WTC11 (cell line): ENCODE measurements around the gene GRM8. TPM values are rescaled to one million over a fixed set of nuclear protein-coding genes. Genes with fewer than 3 reads are reported as not detected.

Experiments used
- ATAC-seq: fragments of 200-7000 bp; cut with Tn5 transposase; 2 replicates; pipeline ENCODE4 v1.10.0; 2021; ENCODE audit warnings: mild to moderate bottlenecking, moderate library complexity
- CTCF ChIA-PET: fragments of 300-600 bp; sonication (Branson Sonifier 250); formaldehyde crosslinking; loops from one replicate; lab custom pipeline; 2021; ENCODE audit warnings: antibody characterized with exemption; lab: Charles Lee
- POLR2A ChIA-PET: fragments of 350-600 bp; sonication (Branson Sonifier 250); formaldehyde crosslinking; loops from one replicate; lab custom pipeline; 2021; ENCODE audit warnings: antibody characterized with exemption; lab: Charles Lee
- DNase-seq: peaks from one replicate; pipeline ENCODE4 v3.0.0; 2021; ENCODE audit warnings: low spot score
- H3K27ac Mint-ChIP-seq: 2 replicates; pipeline ENCODE4 v1.8.0; 2021; ENCODE audit warnings: mixed read lengths
- H3K27me3 Mint-ChIP-seq: 2 replicates; pipeline ENCODE4 v1.8.0; 2021; ENCODE audit warnings: low read depth, mild to moderate bottlenecking, moderate library complexity, mixed read lengths
- H3K36me3 Mint-ChIP-seq: 2 replicates; pipeline ENCODE4 v1.8.0; 2021; ENCODE audit warnings: mixed read lengths
- H3K4me1 Mint-ChIP-seq: 2 replicates; pipeline ENCODE4 v1.8.0; 2022; ENCODE audit warnings: mixed read lengths
- H3K4me3 Mint-ChIP-seq: 2 replicates; pipeline ENCODE4 v1.8.0; 2021; ENCODE audit warnings: mild to moderate bottlenecking, moderate library complexity, mixed read lengths
- H3K9me3 Mint-ChIP-seq: 2 replicates; pipeline ENCODE4 v1.8.0; 2021; ENCODE audit warnings: mixed read lengths
- CREB1 ChIP-seq: sonication (generic); formaldehyde crosslinking; IDR thresholded peaks from 2 replicates; pipeline ENCODE4 v1.8.0; 2023; ENCODE audit warnings: mild to moderate bottlenecking, missing genetic modification reagents
- FOXK1 ChIP-seq: sonication (generic); formaldehyde crosslinking; IDR thresholded peaks from 2 replicates; pipeline ENCODE4 v1.8.0; 2022; ENCODE audit warnings: mild to moderate bottlenecking, moderate library complexity, missing genetic modification reagents
- FOXP1 ChIP-seq: sonication (generic); formaldehyde crosslinking; IDR thresholded peaks from 2 replicates; pipeline ENCODE4 v1.8.0; 2022; ENCODE audit warnings: missing genetic modification reagents, mild to moderate bottlenecking, moderate library complexity, borderline replicate concordance
- HMGA2 ChIP-seq: fragments of 250-450 bp; sonication (Bioruptor Pico); IDR thresholded peaks from 2 replicates; pipeline ENCODE4 v1.4.0; 2021; ENCODE audit warnings: mild to moderate bottlenecking, moderate library complexity
- NFYB ChIP-seq: sonication (generic); formaldehyde crosslinking; conservative IDR thresholded peaks from 2 replicates; pipeline ENCODE4 v1.8.0; 2022; ENCODE audit warnings: low read depth, missing genetic modification reagents
- NR2C2 ChIP-seq: sonication (generic); formaldehyde crosslinking; IDR thresholded peaks from 2 replicates; pipeline ENCODE4 v1.8.0; 2022; ENCODE audit warnings: mild to moderate bottlenecking, missing genetic modification reagents
- PRRX2 ChIP-seq: fragments of 250-450 bp; sonication (Bioruptor Pico); IDR thresholded peaks from 2 replicates; pipeline ENCODE4 v1.8.0; 2021; ENCODE audit warnings: mild to moderate bottlenecking
- ZNF138 ChIP-seq: sonication (generic); formaldehyde crosslinking; conservative IDR thresholded peaks from 2 replicates; pipeline ENCODE4 v1.8.1; 2022; ENCODE audit warnings: mild to moderate bottlenecking, moderate library complexity, missing genetic modification reagents
- ZNF263 ChIP-seq: sonication (generic); formaldehyde crosslinking; IDR thresholded peaks from 2 replicates; pipeline ENCODE4 v1.8.1; 2022; ENCODE audit warnings: low read depth, mild to moderate bottlenecking, moderate library complexity, missing genetic modification reagents
- ZNF317 ChIP-seq: sonication (generic); formaldehyde crosslinking; IDR thresholded peaks from 2 replicates; pipeline ENCODE4 v1.8.1; 2023; ENCODE audit warnings: low read depth, mild to moderate bottlenecking, moderate library complexity, missing genetic modification reagents, borderline replicate concordance
- ZNF423 ChIP-seq: fragments of 250-450 bp; sonication (Bioruptor Pico); IDR thresholded peaks from 2 replicates; pipeline ENCODE4 v2.1.2; 2022; ENCODE audit warnings: mild to moderate bottlenecking, moderate library complexity
- total RNA-seq: library from RNA; stranded (reverse); gene quantifications from 3 replicates; pipeline ENCODE4 v1.2.3, GENCODE V29; 2021
- TF ChIP-seq, protein P1 (sequence below): sonication (generic); formaldehyde crosslinking; conservative IDR thresholded peaks from 2 replicates; pipeline ENCODE4 v1.8.1; 2022; ENCODE audit warnings: mild to moderate bottlenecking, missing genetic modification reagents
- TF ChIP-seq, protein P2 (sequence below): sonication (generic); formaldehyde crosslinking; IDR thresholded peaks from 2 replicates; pipeline ENCODE4 v1.8.0; 2022; ENCODE audit warnings: mild to moderate bottlenecking, missing genetic modification reagents
- TF ChIP-seq, protein P3 (sequence below): sonication (generic); formaldehyde crosslinking; IDR thresholded peaks from 2 replicates; pipeline ENCODE4 v1.8.0; 2022; ENCODE audit warnings: missing genetic modification reagents
- TF ChIP-seq, protein P4 (sequence below): fragments of 250-450 bp; sonication (Bioruptor Pico); IDR thresholded peaks from 2 replicates; pipeline ENCODE4 v2.1.2; 2022; ENCODE audit warnings: mild to moderate bottlenecking, moderate library complexity
- TF ChIP-seq, protein P5 (sequence below): sonication (generic); formaldehyde crosslinking; IDR thresholded peaks from 2 replicates; pipeline ENCODE4 v1.8.0; 2023; ENCODE audit warnings: missing genetic modification reagents
- TF ChIP-seq, protein P6 (sequence below): sonication (generic); formaldehyde crosslinking; conservative IDR thresholded peaks from 2 replicates; pipeline ENCODE4 v1.8.1; 2023; ENCODE audit warnings: mild to moderate bottlenecking, low read depth, missing genetic modification reagents, moderate library complexity

Gene GRM8
- total RNA-seq, 1 experiment from 2014 or later: 2.3 TPM

DNA sequence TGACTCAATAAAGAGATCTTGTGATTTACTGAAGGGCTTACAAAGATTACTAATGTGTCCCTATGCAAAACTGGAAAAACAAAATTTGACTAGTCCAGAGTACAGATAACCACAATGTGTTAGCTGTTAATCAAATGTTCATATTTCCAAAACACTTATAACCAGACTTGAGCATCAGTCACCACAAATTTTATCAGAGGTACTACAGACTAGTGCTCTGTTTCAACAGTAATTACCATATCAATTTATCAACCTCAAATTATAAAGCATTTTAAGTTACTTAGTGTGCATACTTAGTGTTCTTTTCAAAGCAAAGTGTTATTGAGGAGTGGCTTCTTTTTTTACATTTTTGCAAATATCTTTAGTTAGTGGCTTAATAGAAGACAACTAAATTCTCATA, 765.9 kb downstream of the GRM8 start (continued):
- TF ChIP-seq, protein P1, sequence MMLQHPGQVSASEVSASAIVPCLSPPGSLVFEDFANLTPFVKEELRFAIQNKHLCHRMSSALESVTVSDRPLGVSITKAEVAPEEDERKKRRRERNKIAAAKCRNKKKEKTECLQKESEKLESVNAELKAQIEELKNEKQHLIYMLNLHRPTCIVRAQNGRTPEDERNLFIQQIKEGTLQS (CRISPR knock-in tag): no peak
- TF ChIP-seq CREB1 (CRISPR knock-in tag) (no peak), FOXK1 (CRISPR knock-in tag) (no peak)
- TF ChIP-seq, all 79 proteins: peak for 0

DNA sequence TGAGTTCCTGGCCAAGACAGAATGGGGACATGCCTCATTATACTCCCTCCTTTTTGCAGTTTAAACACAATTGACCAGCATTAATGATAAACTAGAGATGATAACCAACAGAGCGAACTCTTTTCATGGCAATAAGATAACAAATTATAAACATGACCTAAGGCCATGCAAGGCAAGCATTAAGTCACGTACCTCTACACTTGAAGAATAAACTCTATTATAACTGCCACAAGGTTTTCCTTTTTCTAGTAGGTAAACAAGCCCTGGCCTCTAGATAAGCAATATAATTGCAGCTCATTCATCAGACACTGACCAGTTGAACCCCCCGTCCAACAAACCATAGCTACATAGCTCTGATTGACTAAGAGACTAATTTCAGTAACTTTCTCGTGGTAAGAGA, 767.0 kb downstream of the GRM8 start:
- POLR2A ChIA-PET: no interaction called here
- Mint-ChIP-seq H3K9me3 (peaks cover 10% of the 10 kb centered on the region), H3K27ac (no peak overlapping the region), H3K36me3 (no peaks in the 10 kb centered on the region), H3K27me3 (no peaks in the 10 kb centered on the region), H3K4me1 (peaks cover 7% of the 10 kb centered on the region), H3K4me3 (no peak overlapping the region)
- DNase-seq (no peak), ATAC-seq (no peak)
- CTCF ChIA-PET: no interaction called here
- TF ChIP-seq, protein P2, sequence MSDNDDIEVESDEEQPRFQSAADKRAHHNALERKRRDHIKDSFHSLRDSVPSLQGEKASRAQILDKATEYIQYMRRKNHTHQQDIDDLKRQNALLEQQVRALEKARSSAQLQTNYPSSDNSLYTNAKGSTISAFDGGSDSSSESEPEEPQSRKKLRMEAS (CRISPR knock-in tag): no peak
- TF ChIP-seq FOXP1: no peak

DNA sequence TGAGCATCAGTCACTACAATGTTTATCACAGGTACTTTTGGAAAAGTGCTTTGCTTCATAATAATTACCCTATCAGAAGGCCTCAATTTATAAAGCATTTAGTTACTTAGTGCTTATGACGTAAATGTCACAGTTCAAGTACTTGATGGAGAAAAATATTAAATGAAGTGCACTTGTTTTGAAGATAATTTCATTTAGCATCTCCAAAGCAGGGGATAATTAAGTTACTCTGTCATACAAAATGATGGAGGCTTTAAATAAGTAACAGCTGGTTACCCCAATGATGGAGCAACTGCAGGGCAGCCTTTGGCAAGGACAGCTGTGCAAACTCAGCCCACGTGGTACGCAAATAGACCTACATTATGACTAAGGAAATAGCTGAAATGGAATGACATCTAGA, 768.8 kb downstream of the GRM8 start:
- POLR2A ChIA-PET: no interaction called here
- no peak for ATAC-seq
- H3K27ac Mint-ChIP-seq: no peak overlapping the region
- TF ChIP-seq, protein P1 (CRISPR knock-in tag): no peak
- TF ChIP-seq, protein P3, sequence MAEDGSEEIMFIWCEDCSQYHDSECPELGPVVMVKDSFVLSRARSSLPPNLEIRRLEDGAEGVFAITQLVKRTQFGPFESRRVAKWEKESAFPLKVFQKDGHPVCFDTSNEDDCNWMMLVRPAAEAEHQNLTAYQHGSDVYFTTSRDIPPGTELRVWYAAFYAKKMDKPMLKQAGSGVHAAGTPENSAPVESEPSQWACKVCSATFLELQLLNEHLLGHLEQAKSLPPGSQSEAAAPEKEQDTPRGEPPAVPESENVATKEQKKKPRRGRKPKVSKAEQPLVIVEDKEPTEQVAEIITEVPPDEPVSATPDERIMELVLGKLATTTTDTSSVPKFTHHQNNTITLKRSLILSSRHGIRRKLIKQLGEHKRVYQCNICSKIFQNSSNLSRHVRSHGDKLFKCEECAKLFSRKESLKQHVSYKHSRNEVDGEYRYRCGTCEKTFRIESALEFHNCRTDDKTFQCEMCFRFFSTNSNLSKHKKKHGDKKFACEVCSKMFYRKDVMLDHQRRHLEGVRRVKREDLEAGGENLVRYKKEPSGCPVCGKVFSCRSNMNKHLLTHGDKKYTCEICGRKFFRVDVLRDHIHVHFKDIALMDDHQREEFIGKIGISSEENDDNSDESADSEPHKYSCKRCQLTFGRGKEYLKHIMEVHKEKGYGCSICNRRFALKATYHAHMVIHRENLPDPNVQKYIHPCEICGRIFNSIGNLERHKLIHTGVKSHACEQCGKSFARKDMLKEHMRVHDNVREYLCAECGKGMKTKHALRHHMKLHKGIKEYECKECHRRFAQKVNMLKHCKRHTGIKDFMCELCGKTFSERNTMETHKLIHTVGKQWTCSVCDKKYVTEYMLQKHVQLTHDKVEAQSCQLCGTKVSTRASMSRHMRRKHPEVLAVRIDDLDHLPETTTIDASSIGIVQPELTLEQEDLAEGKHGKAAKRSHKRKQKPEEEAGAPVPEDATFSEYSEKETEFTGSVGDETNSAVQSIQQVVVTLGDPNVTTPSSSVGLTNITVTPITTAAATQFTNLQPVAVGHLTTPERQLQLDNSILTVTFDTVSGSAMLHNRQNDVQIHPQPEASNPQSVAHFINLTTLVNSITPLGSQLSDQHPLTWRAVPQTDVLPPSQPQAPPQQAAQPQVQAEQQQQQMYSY (CRISPR knock-in tag): no peak
- TF ChIP-seq, protein P4, sequence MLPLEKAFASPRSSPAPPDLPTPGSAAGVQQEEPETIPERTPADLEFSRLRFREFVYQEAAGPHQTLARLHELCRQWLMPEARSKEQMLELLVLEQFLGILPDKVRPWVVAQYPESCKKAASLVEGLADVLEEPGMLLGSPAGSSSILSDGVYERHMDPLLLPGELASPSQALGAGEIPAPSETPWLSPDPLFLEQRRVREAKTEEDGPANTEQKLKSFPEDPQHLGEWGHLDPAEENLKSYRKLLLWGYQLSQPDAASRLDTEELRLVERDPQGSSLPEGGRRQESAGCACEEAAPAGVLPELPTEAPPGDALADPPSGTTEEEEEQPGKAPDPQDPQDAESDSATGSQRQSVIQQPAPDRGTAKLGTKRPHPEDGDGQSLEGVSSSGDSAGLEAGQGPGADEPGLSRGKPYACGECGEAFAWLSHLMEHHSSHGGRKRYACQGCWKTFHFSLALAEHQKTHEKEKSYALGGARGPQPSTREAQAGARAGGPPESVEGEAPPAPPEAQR (CRISPR knock-in tag): no peak
- TF ChIP-seq HMGA2 (CRISPR knock-in tag) (no peak), ZNF317 (CRISPR knock-in tag) (no peak), NFYB (CRISPR knock-in tag) (no peak), ZNF138 (CRISPR knock-in tag) (no peak), PRRX2 (CRISPR knock-in tag) (no peak), ZNF423 (no peak), NR2C2 (no peak), CREB1 (CRISPR knock-in tag) (no peak), ZNF263 (CRISPR knock-in tag) (no peak)
- TF ChIP-seq, protein P5, sequence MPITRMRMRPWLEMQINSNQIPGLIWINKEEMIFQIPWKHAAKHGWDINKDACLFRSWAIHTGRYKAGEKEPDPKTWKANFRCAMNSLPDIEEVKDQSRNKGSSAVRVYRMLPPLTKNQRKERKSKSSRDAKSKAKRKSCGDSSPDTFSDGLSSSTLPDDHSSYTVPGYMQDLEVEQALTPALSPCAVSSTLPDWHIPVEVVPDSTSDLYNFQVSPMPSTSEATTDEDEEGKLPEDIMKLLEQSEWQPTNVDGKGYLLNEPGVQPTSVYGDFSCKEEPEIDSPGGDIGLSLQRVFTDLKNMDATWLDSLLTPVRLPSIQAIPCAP (CRISPR knock-in tag): no peak
- TF ChIP-seq, protein P2 (CRISPR knock-in tag): no peak
- TF ChIP-seq, protein P6, sequence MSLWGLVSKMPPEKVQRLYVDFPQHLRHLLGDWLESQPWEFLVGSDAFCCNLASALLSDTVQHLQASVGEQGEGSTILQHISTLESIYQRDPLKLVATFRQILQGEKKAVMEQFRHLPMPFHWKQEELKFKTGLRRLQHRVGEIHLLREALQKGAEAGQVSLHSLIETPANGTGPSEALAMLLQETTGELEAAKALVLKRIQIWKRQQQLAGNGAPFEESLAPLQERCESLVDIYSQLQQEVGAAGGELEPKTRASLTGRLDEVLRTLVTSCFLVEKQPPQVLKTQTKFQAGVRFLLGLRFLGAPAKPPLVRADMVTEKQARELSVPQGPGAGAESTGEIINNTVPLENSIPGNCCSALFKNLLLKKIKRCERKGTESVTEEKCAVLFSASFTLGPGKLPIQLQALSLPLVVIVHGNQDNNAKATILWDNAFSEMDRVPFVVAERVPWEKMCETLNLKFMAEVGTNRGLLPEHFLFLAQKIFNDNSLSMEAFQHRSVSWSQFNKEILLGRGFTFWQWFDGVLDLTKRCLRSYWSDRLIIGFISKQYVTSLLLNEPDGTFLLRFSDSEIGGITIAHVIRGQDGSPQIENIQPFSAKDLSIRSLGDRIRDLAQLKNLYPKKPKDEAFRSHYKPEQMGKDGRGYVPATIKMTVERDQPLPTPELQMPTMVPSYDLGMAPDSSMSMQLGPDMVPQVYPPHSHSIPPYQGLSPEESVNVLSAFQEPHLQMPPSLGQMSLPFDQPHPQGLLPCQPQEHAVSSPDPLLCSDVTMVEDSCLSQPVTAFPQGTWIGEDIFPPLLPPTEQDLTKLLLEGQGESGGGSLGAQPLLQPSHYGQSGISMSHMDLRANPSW (CRISPR knock-in tag): no peak
- TF ChIP-seq, all 79 proteins: peak for 0
- Mint-ChIP-seq H3K36me3 (no peaks in the 10 kb centered on the region), H3K4me3 (no peak overlapping the region), H3K4me1 (no peaks in the 10 kb centered on the region; the same call in 1 of the 2 replicates), H3K27me3 (no peaks in the 10 kb centered on the region), H3K9me3 (peaks cover 21% of the 10 kb centered on the region)
- DNase-seq: no peak
- CTCF ChIA-PET: no interaction called here
